HepG2 (cell line): ENCODE results near the gene ACTR1B. TPM values are rescaled to one million over a fixed set of nuclear protein-coding genes. Genes with fewer than 3 reads are reported as not detected.
A peak's percentile ranks its signal among the peaks of the same experiment; 100 is the strongest.

ENCODE experiments used
- ASH2L ChIP-seq: fragments of 300-600, 200-600 bp; sonication (generic); IDR thresholded peaks from 2 replicates; pipeline ENCODE4 v1.7.0; 2017; ENCODE audit warnings: low read depth, mild to moderate bottlenecking, moderate library complexity, mixed read lengths, low read length; ENCODE audit not compliant: insufficient read length
- CENPT ChIP-seq: sonication (generic); formaldehyde crosslinking; IDR thresholded peaks from 2 replicates; pipeline ENCODE4 v1.8.0; 2022; ENCODE audit warnings: low read depth, mild to moderate bottlenecking, moderate library complexity, missing genetic modification reagents
- FOSL2 ChIP-seq: sonication (generic); formaldehyde crosslinking; IDR thresholded peaks from 2 replicates; pipeline ENCODE4 v1.4.0; 2020; ENCODE audit warnings: missing genetic modification reagents
- FOXK1 ChIP-seq: sonication (generic); formaldehyde crosslinking; IDR thresholded peaks from 2 replicates; pipeline ENCODE4 v1.4.0; 2020; ENCODE audit warnings: low read depth, missing genetic modification reagents, borderline replicate concordance
- GLI4 ChIP-seq: sonication (generic); formaldehyde crosslinking; IDR thresholded peaks from 2 replicates; pipeline ENCODE4 v1.5.1; 2020; ENCODE audit warnings: missing genetic modification reagents, mild to moderate bottlenecking, moderate library complexity, borderline replicate concordance
- HNF4G ChIP-seq, 2 experiments: sonication (generic) in 1 of 2; formaldehyde crosslinking in 1 of 2; IDR thresholded peaks; 2 replicates each; pipeline versions ENCODE4 v1.4.0 to v1.6.1; 2011 to 2020; ENCODE audit warnings: borderline replicate concordance in 2 of 2, low read depth in 2 of 2, mild to moderate bottlenecking in 2 of 2, low read length in 1 of 2, missing genetic modification reagents in 1 of 2, moderate library complexity in 1 of 2
- MEIS2 ChIP-seq: sonication (generic); formaldehyde crosslinking; IDR thresholded peaks from 2 replicates; pipeline ENCODE4 v1.9.0; 2021; ENCODE audit warnings: mild to moderate bottlenecking, missing genetic modification reagents
- MIER2 ChIP-seq: IDR thresholded peaks from 2 replicates; pipeline ENCODE4 v1.6.1; 2016; ENCODE audit warnings: missing biosample characterization, missing genetic modification reagents
- MZF1 ChIP-seq: sonication (generic); formaldehyde crosslinking; IDR thresholded peaks from 2 replicates; pipeline ENCODE4 v1.8.1; 2023; ENCODE audit warnings: mild to moderate bottlenecking, missing genetic modification reagents, borderline replicate concordance
- RARG ChIP-seq: sonication (generic); formaldehyde crosslinking; IDR thresholded peaks from 2 replicates; pipeline ENCODE4 v1.4.0; 2020; ENCODE audit warnings: low read depth, mild to moderate bottlenecking, missing genetic modification reagents
- RBFOX2 ChIP-seq: fragments of 200-400 bp; formaldehyde crosslinking; IDR thresholded peaks from 2 replicates; pipeline ENCODE4 v1.6.1; 2017; ENCODE audit warnings: low read depth, mild to moderate bottlenecking, low read length
- RFXAP ChIP-seq: sonication (generic); formaldehyde crosslinking; IDR thresholded peaks from 2 replicates; pipeline ENCODE4 v1.4.0; 2020; ENCODE audit warnings: missing genetic modification reagents, borderline replicate concordance
- SETDB1 ChIP-seq: sonication (generic); formaldehyde crosslinking; IDR thresholded peaks from 2 replicates; pipeline ENCODE4 v1.5.1; 2020; ENCODE audit warnings: missing genetic modification reagents, mild to moderate bottlenecking, borderline replicate concordance
- SP1 ChIP-seq, 2 experiments: fragments of 450-650 bp in 1 of 2; sonication (generic) in 1 of 2; formaldehyde crosslinking in 1 of 2; IDR thresholded peaks; 2 replicates each; pipeline versions ENCODE4 v1.4.0 to v1.6.1; 2016 to 2020; ENCODE audit warnings: missing genetic modification reagents in 1 of 2
- SP2 ChIP-seq: sonication (generic); formaldehyde crosslinking; IDR thresholded peaks from 2 replicates; pipeline ENCODE4 v1.5.1; 2020; ENCODE audit warnings: mild to moderate bottlenecking, missing genetic modification reagents
- TEAD2 ChIP-seq: sonication (generic); formaldehyde crosslinking; IDR thresholded peaks from 2 replicates; pipeline ENCODE4 v1.9.0; 2021; ENCODE audit warnings: missing genetic modification reagents
- THAP9 ChIP-seq: sonication (generic); formaldehyde crosslinking; IDR thresholded peaks from 2 replicates; pipeline ENCODE4; 2020; ENCODE audit warnings: missing genetic modification reagents, mild to moderate bottlenecking, borderline replicate concordance
- ZFAT ChIP-seq: sonication (generic); formaldehyde crosslinking; conservative IDR thresholded peaks from 2 replicates; pipeline ENCODE4 v1.8.1; 2023; ENCODE audit warnings: missing genetic modification reagents, inconsistent platforms
- ZFP37 ChIP-seq: sonication (generic); formaldehyde crosslinking; IDR thresholded peaks from 2 replicates; pipeline ENCODE4 v1.4.0; 2020; ENCODE audit warnings: missing genetic modification reagents, borderline replicate concordance
- ZFP62 ChIP-seq: sonication (generic); formaldehyde crosslinking; IDR thresholded peaks from 2 replicates; pipeline ENCODE4 v1.4.0; 2020; ENCODE audit warnings: missing genetic modification reagents
- ZNF24 ChIP-seq: fragments of 450-650 bp; IDR thresholded peaks from 2 replicates; pipeline ENCODE4 v1.6.1; 2017; ENCODE audit warnings: antibody characterized with exemption, mild to moderate bottlenecking
- ZNF569 ChIP-seq: sonication (generic); formaldehyde crosslinking; IDR thresholded peaks from 2 replicates; pipeline ENCODE4 v1.5.0; 2020; ENCODE audit warnings: mild to moderate bottlenecking, missing genetic modification reagents, moderate library complexity, borderline replicate concordance
- ZNF572 ChIP-seq: sonication (generic); formaldehyde crosslinking; IDR thresholded peaks from 2 replicates; pipeline ENCODE4 v1.5.1; 2020; ENCODE audit warnings: mild to moderate bottlenecking, missing genetic modification reagents
- ZNF607 ChIP-seq: sonication (generic); formaldehyde crosslinking; IDR thresholded peaks from 2 replicates; pipeline ENCODE4 v1.5.1; 2020; ENCODE audit warnings: missing genetic modification reagents, mild to moderate bottlenecking, borderline replicate concordance
- ZNF749 ChIP-seq: sonication (generic); formaldehyde crosslinking; IDR thresholded peaks from 2 replicates; pipeline ENCODE4 v1.8.0; 2022; ENCODE audit warnings: mild to moderate bottlenecking, missing genetic modification reagents, moderate library complexity, borderline replicate concordance
- ZNF75D ChIP-seq: sonication (generic); formaldehyde crosslinking; IDR thresholded peaks from 2 replicates; pipeline ENCODE4 v1.8.1; 2023; ENCODE audit warnings: missing genetic modification reagents, mild to moderate bottlenecking, borderline replicate concordance
- ZNF850 ChIP-seq: sonication (generic); formaldehyde crosslinking; conservative IDR thresholded peaks from 2 replicates; pipeline ENCODE4 v1.9.0; 2021; ENCODE audit warnings: mild to moderate bottlenecking, missing genetic modification reagents
- polyA plus RNA-seq, 8 experiments: library from polyadenylated mRNA; depleted of rRNA in 3 of 8; stranded (reverse) in 7 of 8; unstranded in 1 of 8; fragments of >200 nt; fragmentation: Illumina TruSeq in 4 of 8; extraction: Trizol in 4 of 8; gene quantifications; 2 replicates each; pipeline versions ENCODE4 v1.2.1 to v1.2.3, GENCODE V29; 2011 to 2016; ENCODE audit warnings: low read depth in 4 of 8, missing spikeins in 1 of 8, mixed read lengths in 1 of 8; ENCODE audit not compliant: insufficient read depth in 1 of 8
- total RNA-seq, 5 experiments: library from RNA; depleted of rRNA; stranded (reverse); fragments of >200 nt; fragmentation: Illumina TruSeq; extraction: Trizol; gene quantifications; 2 replicates each; pipeline ENCODE4 v1.2.3, GENCODE V29; 2016; ENCODE audit warnings: low read depth in 1 of 5

The ACTR1B gene
- total and polyA plus RNA-seq, 2 of the 13 experiments (the other 11 are each of a cell fraction or from before 2014, with no cell fraction given) = 61.7 to 76.7 TPM

- TF ChIP-seq SP1 (IDR thresholded peaks at IDR 0.05) = no peak
- no peak for TF ChIP-seq SP1 (CRISPR knock-in tag; IDR thresholded peaks at IDR 0.05)
- TF ChIP-seq ASH2L = peak; percentile 55
- no peak for TF ChIP-seq HNF4G (IDR thresholded peaks at IDR 0.05; ENCODE audit: borderline replicate concordance, low read depth, low read length)
- peak; percentile 58; the same call in 1 of the 2 replicates for TF ChIP-seq HNF4G (CRISPR knock-in tag; IDR thresholded peaks at IDR 0.05; ENCODE audit: borderline replicate concordance, low read depth)
- TF ChIP-seq FOXK1 = no peak
- no peak for TF ChIP-seq ZNF850 (CRISPR knock-in tag)
- TF ChIP-seq ZNF569 = no peak
- 0 out of 2 replicates have a peak, but pooled peaks have one; percentile 19 for TF ChIP-seq ZNF75D (CRISPR knock-in tag)
- TF ChIP-seq MIER2 (CRISPR knock-in tag) = no peak
- TF ChIP-seq ZFAT = 0 out of 2 replicates have a peak, but pooled peaks have one; percentile 25
- TF ChIP-seq CENPT (CRISPR knock-in tag) = 0 out of 2 replicates have a peak, but pooled peaks have one; percentile 36
- 0 out of 2 replicates have a peak, but pooled peaks have one; percentile 49 for TF ChIP-seq SP2
- TF ChIP-seq ZNF749 (CRISPR knock-in tag) = no peak; the same call in 1 of the 2 replicates
- peak; percentile 80 for TF ChIP-seq FOSL2 (CRISPR knock-in tag)
- no peak for TF ChIP-seq SETDB1
- 0 out of 2 replicates have a peak, but pooled peaks have one; percentile 61 for TF ChIP-seq TEAD2 (CRISPR knock-in tag)
- 0 out of 2 replicates have a peak, but pooled peaks have one; percentile 46 for TF ChIP-seq MZF1 (CRISPR knock-in tag)
- peak; percentile 73 for TF ChIP-seq MEIS2 (CRISPR knock-in tag)
- TF ChIP-seq RBFOX2 = no peak
- TF ChIP-seq RFXAP = peak; percentile 73; the same call in 1 of the 2 replicates
- TF ChIP-seq ZNF572 (CRISPR knock-in tag) = peak; percentile 70; the same call in 1 of the 2 replicates
- no peak; the same call in 1 of the 2 replicates for TF ChIP-seq THAP9 (CRISPR knock-in tag)
- no peak for TF ChIP-seq ZFP37 (CRISPR knock-in tag)
- TF ChIP-seq ZNF607 = peak; percentile 90; the same call in 1 of the 2 replicates
- TF ChIP-seq RARG (CRISPR knock-in tag) = no peak
- TF ChIP-seq ZNF24 = no peak
- peak; percentile 41; the same call in 1 of the 2 replicates for TF ChIP-seq GLI4 (CRISPR knock-in tag)
- TF ChIP-seq ZFP62 = no peak
Measured at GRCh38 chr2:97662895-97663625, 784 bp downstream of the ACTR1B start (continued).
